CD14-positive monocyte (primary cell): ENCODE measurements around the gene APLF. TPM values are rescaled to one million over a fixed set of nuclear protein-coding genes. Genes with fewer than 3 reads are reported as not detected.

Source experiments
- DNase-seq, 3 donors: peaks; one replicate each; pipeline ENCODE4 v3.0.0-alpha.2; 2011 to 2022
- H2AFZ ChIP-seq: 2 replicates; pipeline ENCODE4 v1.6.0; 2012; ENCODE audit warnings: mild to moderate bottlenecking, low read depth, low read length, inconsistent platforms; ENCODE audit not compliant: insufficient read depth, poor library complexity, severe bottlenecking
- H3K27ac ChIP-seq, 2 donors: 1 replicate in 1 of 2; 2 replicates in 1 of 2; pipeline ENCODE4 v1.5.1; 2012 to 2013; ENCODE audit warnings: low read length in 2 of 2, control low read depth in 1 of 2, inconsistent platforms in 1 of 2, low read depth in 1 of 2, mild to moderate bottlenecking in 1 of 2
- H3K27me3 ChIP-seq, 2 donors: one replicate each; pipeline versions ENCODE4 v1.6.0 to v1.6.1; 2011 to 2013; ENCODE audit warnings: low read length in 2 of 2; ENCODE audit not compliant: control insufficient read depth in 2 of 2, insufficient read depth in 2 of 2
- H3K36me3 ChIP-seq, 2 donors: replicated peaks in 1 of 2; 1 replicate in 1 of 2; 2 replicates in 1 of 2; pipeline versions ENCODE4 v1.5.1 to v1.6.1; 2012 to 2013; ENCODE audit warnings: low read length in 2 of 2, control low read depth in 1 of 2, inconsistent platforms in 1 of 2, mild to moderate bottlenecking in 1 of 2; ENCODE audit not compliant: insufficient read depth in 2 of 2, control insufficient read depth in 1 of 2
- H3K4me1 ChIP-seq, 2 donors: 1 replicate in 1 of 2; 2 replicates in 1 of 2; pipeline versions ENCODE4 v1.5.1 to v1.6.1; 2012 to 2013; ENCODE audit warnings: low read length in 2 of 2, control low read depth in 1 of 2, inconsistent platforms in 1 of 2, mild to moderate bottlenecking in 1 of 2, moderate library complexity in 1 of 2; ENCODE audit not compliant: insufficient read depth in 2 of 2, control insufficient read depth in 1 of 2
- H3K4me2 ChIP-seq: replicated peaks from 2 replicates; pipeline ENCODE3; 2012; ENCODE audit warnings: low read length, moderate library complexity, mild to moderate bottlenecking; ENCODE audit not compliant: poor library complexity, severe bottlenecking; ENCODE audit errors: extremely low read depth
- H3K4me3 ChIP-seq, 3 experiments: fragments of 200-600 bp in 1 of 3; sonication (generic) in 1 of 3; replicated peaks in 1 of 3; 1 replicate in 2 of 3; 2 replicates in 1 of 3; pipeline ENCODE4 v1.5.1; 2011 to 2013; ENCODE audit warnings: low read length in 3 of 3, mild to moderate bottlenecking in 3 of 3, control low read depth in 2 of 3, low read depth in 2 of 3, inconsistent platforms in 1 of 3, moderate library complexity in 1 of 3
- H3K79me2 ChIP-seq: 2 replicates; pipeline ENCODE4 v1.6.0; 2012; ENCODE audit warnings: mild to moderate bottlenecking, control low read depth, inconsistent platforms, low read length, moderate library complexity; ENCODE audit not compliant: insufficient read depth
- H3K9ac ChIP-seq: 2 replicates; pipeline ENCODE4 v1.6.0; 2017; ENCODE audit warnings: low read length, mild to moderate bottlenecking; ENCODE audit not compliant: insufficient read depth, poor library complexity, severe bottlenecking
- H3K9me3 ChIP-seq, 2 donors: replicated peaks in 1 of 2; 1 replicate in 1 of 2; 2 replicates in 1 of 2; pipeline versions ENCODE4 v1.5.1 to v1.6.1; 2012 to 2013; ENCODE audit warnings: low read length in 2 of 2, control low read depth in 1 of 2; ENCODE audit not compliant: control insufficient read depth in 1 of 2, insufficient read depth in 1 of 2
- H4K20me1 ChIP-seq: 2 replicates; pipeline ENCODE4 v1.6.0; 2012; ENCODE audit warnings: mild to moderate bottlenecking, low read length, control low read depth, moderate library complexity; ENCODE audit not compliant: insufficient read depth
- H3K27ac Mint-ChIP-seq, 7 donors: one replicate each; pipeline ENCODE4 v1.8.0; 2020; ENCODE audit warnings: mild to moderate bottlenecking in 7 of 7, mixed read lengths in 7 of 7, moderate library complexity in 6 of 7, inconsistent platforms in 2 of 7
- H3K27me3 Mint-ChIP-seq, 3 donors: one replicate each; pipeline ENCODE4 v1.8.0; 2021 to 2022; ENCODE audit warnings: low read depth in 3 of 3, mild to moderate bottlenecking in 3 of 3, mixed read lengths in 3 of 3, moderate library complexity in 3 of 3, inconsistent platforms in 1 of 3
- H3K36me3 Mint-ChIP-seq, 2 donors: one replicate each; pipeline ENCODE4 v1.8.0; 2020; ENCODE audit warnings: mixed read lengths in 2 of 2, inconsistent platforms in 1 of 2, mild to moderate bottlenecking in 1 of 2
- H3K4me1 Mint-ChIP-seq: one replicate; pipeline ENCODE4 v1.8.0; 2020; ENCODE audit warnings: mild to moderate bottlenecking, mixed read lengths
- H3K4me3 Mint-ChIP-seq, 2 donors: one replicate each; pipeline ENCODE4 v1.8.0; 2020; ENCODE audit warnings: mild to moderate bottlenecking in 2 of 2, mixed read lengths in 2 of 2, moderate library complexity in 1 of 2
- H3K9me3 Mint-ChIP-seq, 7 donors: one replicate each; pipeline ENCODE4 v1.8.0; 2020 to 2022; ENCODE audit warnings: mixed read lengths in 7 of 7, mild to moderate bottlenecking in 6 of 7, moderate library complexity in 6 of 7, inconsistent platforms in 2 of 7
- CTCF ChIP-seq: fragments of 200-600 bp; IDR thresholded peaks from one replicate; pipeline ENCODE4 v1.8.0; 2022; ENCODE audit warnings: antibody characterized with exemption, mild to moderate bottlenecking
- WGBS: methylation state at CpG from one replicate; pipeline ENCODE4 v1.1.5; 2013; ENCODE audit warnings: missing lambda C conversion rate; ENCODE audit not compliant: insufficient coverage; 5-methylcytosine and 5-hydroxymethylcytosine counted together
- intact Hi-C, 2 donors: fragments of 100-400 bp; cut with micrococcal nuclease; formaldehyde crosslinking; loops; one replicate each; pipeline versions ENCODE4 v1.15.0 to v1.15.1; 2023
- polyA plus RNA-seq, 3 donors: library from polyadenylated mRNA; depleted of rRNA in 1 of 3; unstranded in 2 of 3; stranded (reverse) in 1 of 3; fragments of 300-500 nt in 2 of 3; fragments of >200 nt in 1 of 3; fragmentation: Illumina TruSeq in 2 of 3; gene quantifications; 1 replicate in 2 of 3; 2 replicates in 1 of 3; pipeline ENCODE4 v1.2.3, GENCODE V29; 2012 to 2021

Gene APLF
- polyA plus RNA-seq, 3 donors, result 0.77 to 1.8 (median 1.2) TPM

- no peaks in the 10 kb centered on the region for H4K20me1 ChIP-seq
- H3K79me2 ChIP-seq, result no peaks in the 10 kb centered on the region
- 84% methylated on average over 7 of the region's 8 CpGs for WGBS
- H3K27ac Mint-ChIP-seq, result no peak overlapping the region
- no peak overlapping the region for H3K4me3 Mint-ChIP-seq
- H3K27me3 Mint-ChIP-seq, result peaks cover 0 to 6% (median 0%) of the 10 kb centered on the region in 3 donors
- no peaks in the 10 kb centered on the region for H3K27me3 ChIP-seq
- no peaks in the 10 kb centered on the region for H3K36me3 ChIP-seq
- DNase-seq, result no peak
- H3K27ac ChIP-seq, result no peak overlapping the region
- no peak overlapping the region for H3K4me3 ChIP-seq
- H2AFZ ChIP-seq, result no peak overlapping the region
- peaks cover 0 to 3% of the 10 kb centered on the region in 2 donors for H3K36me3 Mint-ChIP-seq
- peaks cover 0 to 6% (median 2%) of the 10 kb centered on the region in 7 donors for H3K9me3 Mint-ChIP-seq
- peaks cover 0 to 5% of the 10 kb centered on the region in 2 donors for H3K9me3 ChIP-seq
- TF ChIP-seq CTCF, result no peak
- H3K4me1 Mint-ChIP-seq, result peaks cover 37% of the 10 kb centered on the region
- H3K4me2 ChIP-seq, result no peak overlapping the region
- peaks cover 36 to 41% of the 10 kb centered on the region in 2 donors for H3K4me1 ChIP-seq
- intact Hi-C loops, result loop anchor here in 1 of 2 donors (10.0 kb wide), 1 partner anchor 237 kb away; no protein-coding TSS in a partner anchor
- H3K9ac ChIP-seq, result no peak overlapping the region
Observed at GRCh38 chr2:68431316-68431972, 35.9 kb upstream of the APLF start.

GRCh38 chr2:68432696-68433658 is 34.4 kb upstream of the APLF start:
- Histone ChIP-seq H3K27me3 (no peaks in the 10 kb centered on the region), H3K4me3 (no peak overlapping the region), H2AFZ (no peak overlapping the region), H4K20me1 (no peaks in the 10 kb centered on the region), H3K79me2 (no peaks in the 10 kb centered on the region), H3K4me1 (peaks cover 24 to 28% of the 10 kb centered on the region in 2 donors), H3K9ac (no peak overlapping the region), H3K27ac (no peak overlapping the region), H3K9me3 (peaks cover 0 to 5% of the 10 kb centered on the region in 2 donors), H3K36me3 (no peaks in the 10 kb centered on the region), H3K4me2 (no peak overlapping the region)
- no peak for DNase-seq
- Mint-ChIP-seq H3K4me3 (no peak overlapping the region), H3K36me3 (peaks cover 0 to 3% of the 10 kb centered on the region in 2 donors), H3K9me3 (peaks cover 0 to 6% (median 2%) of the 10 kb centered on the region in 7 donors), H3K4me1 (peaks cover 35% of the 10 kb centered on the region), H3K27me3 (peaks cover 0 to 6% (median 0%) of the 10 kb centered on the region in 3 donors), H3K27ac (no peak overlapping the region)
- WGBS, result 86% methylated on average over 12 of the region's 14 CpGs
- intact Hi-C loops, result loop anchor here in 1 of 2 donors (10.0 kb wide), 1 partner anchor 238 kb away; no protein-coding TSS in a partner anchor
- no peak for TF ChIP-seq CTCF
